GM18867 (cell line): ENCODE results near the gene CALHM2.

Experiments
- ATAC-seq: cut with Tn5 transposase; IDR thresholded peaks from one replicate; pipeline ENCODE4 v1.9.1; 2021; ENCODE audit warnings: mild to moderate bottlenecking, moderate library complexity; ENCODE audit not compliant: unreplicated experiment

CALHM2 gene

DNA sequence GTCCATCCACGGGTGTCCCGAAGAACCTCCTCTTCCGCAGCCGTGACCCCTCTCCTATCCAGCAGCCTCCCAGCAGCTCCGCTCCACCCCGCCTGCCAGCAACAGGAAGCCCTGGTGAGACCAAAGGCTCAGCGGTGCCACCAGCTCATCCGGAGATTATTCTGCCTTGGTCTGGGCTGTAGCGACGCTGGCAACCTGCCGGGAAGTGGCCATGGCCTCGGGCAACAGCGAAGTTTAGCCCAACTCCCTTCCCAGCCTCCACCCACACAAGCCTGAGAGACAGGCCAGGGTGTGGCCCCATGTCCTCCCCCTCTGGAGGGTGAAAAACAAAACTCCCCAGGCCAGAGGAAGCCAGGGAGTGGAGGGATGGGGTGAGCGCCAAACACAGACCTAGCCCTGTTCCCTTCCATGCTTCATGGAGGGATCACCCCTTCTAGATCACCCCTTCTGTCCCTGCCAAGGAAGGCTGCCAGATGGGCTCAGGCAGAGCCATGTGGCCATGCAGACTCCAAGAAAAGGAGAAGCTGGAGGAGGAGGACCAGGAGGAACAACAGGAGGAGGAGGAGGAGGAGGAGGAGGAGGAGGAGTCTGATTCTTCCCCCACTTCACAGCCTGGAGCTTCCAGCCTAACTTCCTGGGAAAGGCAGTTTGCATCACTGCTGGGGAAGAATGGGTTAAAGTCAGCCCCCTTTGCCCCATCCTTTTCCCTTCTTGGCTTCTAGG, 918 bp downstream of the CALHM2 start:
- ATAC-seq: peak; percentile 40

DNA sequence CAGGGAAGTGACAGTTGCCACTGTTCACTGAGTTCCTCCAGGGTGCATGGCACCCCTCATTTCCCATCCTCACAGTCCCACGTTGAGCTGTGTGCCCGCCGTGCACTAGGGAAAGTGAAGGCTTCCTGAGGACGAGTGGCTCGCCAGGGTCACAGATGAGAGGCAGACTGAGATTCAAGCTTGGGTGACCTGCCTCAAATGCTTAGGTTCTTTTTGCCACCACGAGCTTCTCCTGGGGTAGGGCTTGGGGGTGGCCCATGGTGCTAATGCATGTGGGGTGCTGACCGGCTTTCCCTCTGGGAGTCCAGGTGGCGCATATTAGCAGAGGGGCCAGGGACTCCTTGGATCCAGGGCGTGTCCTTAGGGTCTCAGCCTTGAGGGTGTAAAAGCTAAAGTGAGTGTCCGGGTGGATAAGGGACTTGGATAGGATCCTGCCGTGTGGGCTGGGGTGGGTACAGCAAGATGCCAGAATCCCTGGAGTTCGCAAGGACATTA, 1.9 kb downstream of the CALHM2 start:
- ATAC-seq: no peak

DNA sequence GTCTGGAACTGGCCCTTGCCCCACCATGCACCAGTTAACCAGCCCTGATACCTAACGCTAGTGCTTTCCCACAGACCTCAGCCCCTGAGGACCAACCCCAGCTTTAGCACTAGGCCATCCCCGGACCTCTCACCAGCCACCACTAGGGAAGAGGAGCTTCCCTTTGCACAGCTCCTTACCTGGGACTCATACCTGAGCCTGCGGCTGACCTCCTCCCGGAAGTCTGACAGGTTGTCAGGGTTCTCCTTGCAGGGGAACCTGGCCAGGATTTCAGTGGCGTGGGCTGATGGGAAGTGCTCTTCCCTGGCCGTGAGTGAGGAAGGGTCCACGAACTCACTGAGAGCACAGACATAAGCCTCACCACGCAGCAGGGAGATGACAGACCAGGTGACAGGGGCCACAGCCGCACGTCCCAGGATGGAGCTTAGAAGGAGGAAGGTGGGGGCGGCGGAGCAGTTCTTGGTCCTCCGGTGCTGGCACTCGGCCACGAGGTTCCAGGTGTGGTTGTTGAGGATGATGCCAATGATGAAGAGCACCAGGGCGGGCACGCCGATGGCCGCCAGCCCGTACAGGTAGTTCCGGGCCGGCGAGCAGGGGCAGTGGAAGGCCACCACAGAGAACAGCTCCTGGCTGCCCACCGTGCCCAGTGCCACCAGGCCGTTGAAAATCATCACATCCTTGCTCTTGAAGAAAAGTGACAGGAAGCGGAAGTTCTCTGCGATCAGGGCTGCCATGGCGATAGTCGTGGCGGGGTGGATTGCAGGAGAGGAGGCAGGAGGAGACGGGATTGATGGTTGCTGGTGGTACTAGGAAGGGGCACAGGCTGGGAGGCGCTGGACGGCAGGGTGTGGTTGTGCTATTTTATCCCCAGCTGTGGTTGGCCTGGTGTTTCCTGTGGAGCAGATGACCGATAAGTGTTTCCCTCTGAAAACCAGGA, 2.7 kb downstream of the CALHM2 start:
- ATAC-seq: no peak

DNA sequence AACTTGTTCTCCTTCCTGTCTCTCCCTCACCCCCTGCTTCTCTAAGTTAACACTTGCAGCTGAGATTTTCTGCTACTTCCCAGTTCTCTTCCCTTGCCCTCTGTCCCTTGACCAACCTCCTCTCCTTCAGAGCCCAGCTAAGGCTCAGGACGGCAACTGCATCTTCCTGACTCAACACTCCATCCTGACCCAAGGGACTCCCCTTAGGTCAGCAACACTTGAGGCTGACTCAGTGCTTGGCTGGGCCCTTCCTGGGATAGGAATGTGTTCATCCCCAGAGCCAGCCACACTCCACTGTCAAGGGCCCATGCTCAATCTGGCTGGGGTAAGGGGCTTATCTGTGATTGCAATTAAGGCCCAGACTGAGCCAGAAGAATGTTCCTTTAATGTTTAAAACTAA, 3.4 kb downstream of the CALHM2 start:
- no peak for ATAC-seq

DNA sequence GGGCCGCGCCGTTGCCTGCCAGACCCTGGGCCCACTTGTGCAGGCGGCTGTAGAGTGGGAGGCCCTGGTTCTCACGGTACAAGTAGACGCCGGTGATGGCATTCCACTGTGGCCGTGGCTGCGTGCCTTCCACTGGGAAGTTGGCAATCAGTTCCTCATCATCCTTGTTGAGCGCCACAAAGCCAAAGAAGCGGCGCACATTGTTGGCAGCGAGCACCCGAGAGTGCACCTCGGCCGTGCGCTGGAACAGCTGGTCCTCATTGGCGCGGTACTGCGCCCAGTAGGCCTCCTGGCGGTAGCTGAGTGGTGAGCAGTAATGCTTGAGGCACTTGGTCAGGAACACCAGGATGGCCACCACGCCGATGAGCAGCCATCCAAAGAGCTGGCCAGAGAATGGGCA, 5.0 kb downstream of the CALHM2 start:
- ATAC-seq: no peak

DNA sequence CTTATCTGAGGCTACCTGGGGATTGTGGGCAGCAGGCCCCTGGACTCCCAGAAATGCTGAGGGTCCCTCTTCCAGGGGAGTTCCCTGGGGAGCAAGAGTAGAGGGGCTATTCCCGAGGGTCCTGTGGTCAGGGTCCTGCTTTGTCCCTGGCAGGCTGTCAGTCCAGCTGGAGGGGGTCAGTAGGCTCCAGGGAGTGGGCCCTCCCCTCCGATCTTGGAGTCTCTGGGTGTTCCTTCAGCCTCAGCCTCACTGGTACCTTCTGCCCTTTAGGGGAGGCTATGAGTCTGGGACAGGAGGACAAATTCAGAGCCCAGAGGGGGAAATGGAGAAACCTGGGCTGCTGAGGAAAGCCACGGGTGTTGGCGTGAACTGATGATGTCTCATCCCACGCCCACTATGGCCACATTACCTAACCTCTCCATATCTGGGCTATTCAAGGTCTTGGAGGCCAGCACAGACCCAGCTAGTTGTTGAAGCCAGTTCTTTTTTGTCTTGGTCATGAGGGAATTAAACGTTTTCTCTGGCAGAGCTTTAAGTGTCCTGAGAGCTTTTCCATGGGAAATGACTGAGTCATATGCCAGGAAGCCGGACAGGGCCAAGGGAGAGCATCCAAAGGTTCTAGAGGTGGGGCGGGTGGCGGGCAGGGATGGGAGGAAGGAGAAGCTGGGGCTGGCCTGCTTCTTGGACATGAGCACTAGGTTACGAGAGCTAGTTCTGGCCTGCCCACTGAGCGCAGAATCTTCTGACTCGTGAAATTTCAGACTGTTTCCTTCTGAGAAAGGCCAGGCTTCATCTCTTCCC, 6.2 kb downstream of the CALHM2 start:
- no peak for ATAC-seq

DNA sequence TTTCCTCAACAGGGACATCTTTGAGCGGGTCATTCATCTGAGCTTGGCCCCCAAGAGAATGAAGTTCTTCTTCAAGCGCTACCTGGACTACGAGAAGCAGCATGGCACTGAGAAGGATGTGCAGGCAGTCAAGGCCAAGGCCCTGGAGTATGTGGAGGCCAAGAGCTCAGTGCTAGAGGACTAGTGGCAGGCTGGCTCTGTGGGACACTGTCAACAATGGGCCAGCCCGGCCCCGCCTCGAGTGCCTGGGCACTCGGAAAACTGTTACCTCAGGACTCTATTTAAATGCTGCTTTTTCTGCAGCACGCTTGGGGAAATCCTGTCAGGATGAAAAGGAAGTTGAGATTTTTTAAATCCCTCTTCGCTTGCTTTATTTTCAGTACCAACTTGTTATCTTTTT, 6.8 kb downstream of the CALHM2 start:
- no peak for ATAC-seq

DNA sequence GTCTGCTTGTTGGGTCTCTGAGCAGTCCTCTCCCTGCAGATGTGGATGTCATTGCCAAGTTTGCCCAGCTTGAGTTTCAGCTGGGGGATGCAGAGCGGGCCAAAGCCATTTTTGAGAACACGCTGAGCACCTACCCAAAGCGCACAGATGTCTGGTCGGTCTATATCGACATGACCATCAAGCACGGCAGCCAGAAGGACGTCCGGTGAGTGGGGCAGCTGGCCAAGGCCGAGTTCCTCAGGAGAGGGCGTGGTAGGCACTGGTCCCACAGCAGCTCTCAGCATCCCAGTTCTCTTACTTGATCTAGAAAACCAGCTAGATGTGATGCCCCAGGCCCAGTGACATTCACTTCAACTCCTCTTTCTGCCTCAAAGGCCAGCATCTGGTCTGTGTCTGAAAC, 7.7 kb downstream of the CALHM2 start:
- ATAC-seq: no peak

DNA sequence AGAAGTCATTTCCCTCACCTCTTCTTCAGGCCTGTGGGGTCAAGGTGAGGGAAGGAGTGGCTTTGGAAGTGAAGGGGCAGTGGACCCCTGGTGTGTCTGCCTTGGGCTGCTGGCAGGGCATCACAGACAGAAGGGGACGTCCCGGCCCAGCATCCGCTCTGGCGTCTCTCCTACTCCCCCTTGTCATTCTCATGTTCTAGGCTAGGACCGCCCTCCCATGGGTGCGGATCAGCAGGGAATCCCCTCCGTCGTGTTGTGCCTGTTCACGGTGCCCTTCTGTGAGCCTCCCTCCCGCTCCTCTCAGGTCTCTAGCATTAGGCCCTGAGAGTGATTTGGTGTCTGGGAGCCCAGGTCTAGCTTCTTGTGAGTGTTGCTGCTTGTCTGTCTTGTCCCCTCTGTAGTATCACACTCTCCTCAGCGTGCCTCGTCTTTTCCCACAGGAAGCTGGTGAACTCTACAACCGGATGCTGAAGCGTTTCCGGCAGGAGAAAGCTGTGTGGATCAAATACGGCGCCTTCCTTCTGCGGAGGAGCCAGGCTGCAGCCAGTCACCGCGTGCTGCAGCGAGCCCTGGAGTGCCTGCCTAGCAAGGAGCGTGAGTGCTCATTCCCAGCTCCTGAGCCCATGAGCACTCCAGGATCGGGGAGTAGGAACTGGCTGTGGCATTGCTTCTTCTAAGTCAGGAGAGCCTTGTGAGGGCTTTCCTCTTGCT, 8.5 kb downstream of the CALHM2 start:
- ATAC-seq: no peak

DNA sequence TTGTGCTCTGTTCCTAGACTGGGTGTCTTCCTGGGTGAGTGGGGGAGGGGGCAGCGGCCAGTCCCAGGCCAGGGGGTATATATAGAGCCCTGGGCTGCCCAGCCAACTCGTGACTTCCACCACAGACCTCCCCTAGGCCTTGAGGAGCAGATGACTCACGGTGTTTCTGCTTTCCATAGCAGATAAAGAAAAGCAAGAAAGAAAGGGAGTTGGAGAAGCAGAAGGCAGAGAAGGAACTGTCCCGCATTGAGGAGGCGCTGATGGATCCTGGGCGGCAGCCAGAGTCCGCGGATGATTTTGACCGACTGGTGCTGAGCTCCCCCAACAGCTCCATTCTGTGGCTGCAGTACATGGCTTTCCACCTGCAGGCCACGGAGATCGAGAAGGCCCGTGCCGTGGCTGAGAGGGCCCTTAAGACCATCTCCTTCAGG, 10.1 kb downstream of the CALHM2 start:
- no peak for ATAC-seq

DNA sequence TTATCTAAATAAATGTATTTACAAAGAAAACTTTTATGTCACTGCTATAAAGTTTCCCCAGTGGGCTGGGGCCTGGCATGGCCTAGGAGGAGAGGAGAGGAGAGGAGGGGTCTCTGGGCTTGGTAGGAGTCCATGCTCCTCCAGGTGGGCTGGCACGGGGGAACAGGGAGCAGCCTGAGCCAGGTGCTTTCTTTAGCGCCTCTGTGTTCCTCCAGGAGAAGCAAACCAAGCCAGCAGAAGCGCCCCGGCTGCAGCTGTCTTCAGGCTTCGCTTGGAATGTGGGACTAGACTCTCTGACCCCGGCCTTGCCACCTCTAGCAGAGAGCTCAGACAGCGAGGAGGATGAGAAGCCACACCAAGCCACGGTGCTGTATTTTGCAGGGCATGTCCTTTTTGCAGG, 10.6 kb downstream of the CALHM2 start:
- no peak for ATAC-seq

DNA sequence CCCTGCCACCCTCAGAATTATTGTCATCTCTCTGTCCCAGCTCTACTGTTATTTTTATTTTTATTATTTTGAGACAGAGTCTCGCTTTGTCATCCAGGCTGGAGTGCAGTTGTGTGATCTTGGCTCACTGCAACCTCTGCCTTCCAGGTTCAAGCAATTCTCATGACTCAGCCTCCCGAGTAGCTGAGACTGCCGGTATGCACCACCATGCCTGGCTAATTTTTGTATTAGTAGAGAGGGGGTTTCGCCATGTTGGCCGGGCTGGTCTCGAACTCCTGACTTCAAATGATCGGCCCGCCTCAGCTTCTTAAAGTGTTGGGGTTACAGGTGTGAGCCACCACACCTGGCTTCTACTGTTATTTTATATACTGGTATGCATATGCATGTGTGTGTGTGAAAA, 11.0 kb downstream of the CALHM2 start:
- no peak for ATAC-seq

DNA sequence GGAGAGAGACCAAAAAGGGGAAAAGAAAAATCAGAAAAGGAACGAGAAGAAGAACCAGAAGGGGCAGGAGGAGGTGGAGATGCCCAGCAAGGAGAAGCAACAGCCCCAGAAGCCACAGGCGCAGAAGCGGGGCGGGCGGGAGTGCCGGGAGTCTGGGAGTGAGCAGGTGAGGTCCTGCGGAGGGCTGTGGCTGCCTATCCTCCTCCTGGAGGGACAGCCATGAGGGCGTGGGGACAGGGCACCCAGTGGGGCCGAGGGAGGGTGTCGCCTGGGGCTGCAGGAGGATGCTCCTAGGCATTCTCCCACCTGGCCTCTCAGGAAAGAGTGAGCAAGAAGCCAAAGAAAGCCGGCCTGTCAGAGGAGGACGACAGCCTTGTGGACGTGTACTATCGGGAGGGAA, 11.8 kb downstream of the CALHM2 start:
- ATAC-seq: no peak

DNA sequence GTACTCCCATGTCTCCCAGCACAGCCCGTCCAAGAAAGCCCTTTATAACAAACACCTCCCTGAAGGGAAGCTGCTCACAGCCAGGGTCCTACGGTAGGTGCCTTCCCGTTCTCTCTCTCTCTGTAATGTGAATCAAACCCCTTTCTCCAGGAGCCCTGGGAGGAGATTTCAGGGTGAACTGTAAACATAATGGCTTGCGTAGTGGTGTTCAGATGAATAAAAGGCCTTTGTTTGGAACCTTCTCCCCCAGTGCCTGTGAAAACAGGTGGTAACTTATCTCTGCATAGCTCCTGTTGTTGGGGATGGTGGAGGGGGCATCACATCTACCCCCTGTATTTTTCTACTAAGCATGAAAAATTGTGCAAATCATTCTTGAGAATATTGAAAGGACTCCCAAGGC, 12.4 kb downstream of the CALHM2 start:
- ATAC-seq: no peak

DNA sequence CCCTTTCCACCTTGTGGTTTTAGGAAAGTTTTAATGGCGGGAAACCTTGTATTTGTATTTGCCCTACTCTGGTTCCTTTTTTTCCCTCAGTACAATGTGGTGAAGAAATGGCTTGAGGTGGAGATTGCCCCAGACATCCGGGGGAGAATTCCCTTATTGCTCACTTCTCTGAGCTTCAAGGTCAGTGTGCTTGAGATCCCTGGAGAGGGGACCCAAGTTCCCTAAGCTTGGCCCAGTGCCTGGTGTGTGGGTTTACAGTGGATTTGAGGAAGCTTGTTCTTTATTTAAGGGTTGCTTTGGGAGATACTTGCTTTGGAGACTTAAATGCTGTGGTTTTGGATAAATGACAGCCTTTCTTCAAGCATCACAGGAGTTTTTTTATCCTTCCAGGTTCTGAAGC, 18.3 kb downstream of the CALHM2 start:
- ATAC-seq: no peak

DNA sequence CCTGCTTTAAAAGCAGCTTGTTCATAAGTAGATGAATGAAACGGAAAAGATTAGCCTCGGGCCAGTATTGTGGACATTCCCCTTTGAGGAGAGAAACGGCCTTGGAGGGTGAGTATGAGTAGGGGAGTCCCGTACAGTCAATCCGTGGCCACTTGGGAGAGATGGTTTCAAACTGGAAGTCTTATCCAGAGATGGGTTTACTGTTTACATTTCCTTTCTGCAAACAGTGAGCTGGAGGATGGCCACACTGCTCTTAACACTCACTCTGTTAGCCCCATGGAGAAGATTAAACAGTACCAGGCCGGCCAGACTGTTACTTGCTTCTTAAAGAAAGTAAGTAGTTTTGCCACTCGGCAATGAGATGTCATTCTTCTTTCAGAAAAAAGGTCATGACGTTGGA, 20.3 kb downstream of the CALHM2 start:
- ATAC-seq: no peak

DNA sequence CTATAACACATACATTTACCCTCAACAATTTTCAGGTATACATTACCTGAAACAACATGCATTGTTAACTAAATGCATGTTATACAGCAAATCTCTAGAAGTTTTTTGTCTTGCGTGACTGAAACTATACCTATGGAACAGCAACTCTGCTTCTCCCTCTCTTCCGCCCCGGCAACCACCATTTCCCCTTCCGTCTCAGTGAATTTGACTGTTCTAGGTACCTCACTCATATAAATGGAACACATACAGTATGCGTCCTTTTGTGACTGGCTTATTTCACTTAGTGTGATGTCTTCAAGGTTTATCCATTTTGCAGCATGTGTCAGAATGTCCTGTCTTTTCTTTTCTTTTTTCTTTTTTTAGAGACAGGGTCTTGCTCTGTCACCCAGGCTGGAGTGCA, 22.5 kb downstream of the CALHM2 start:
- no peak for ATAC-seq

DNA sequence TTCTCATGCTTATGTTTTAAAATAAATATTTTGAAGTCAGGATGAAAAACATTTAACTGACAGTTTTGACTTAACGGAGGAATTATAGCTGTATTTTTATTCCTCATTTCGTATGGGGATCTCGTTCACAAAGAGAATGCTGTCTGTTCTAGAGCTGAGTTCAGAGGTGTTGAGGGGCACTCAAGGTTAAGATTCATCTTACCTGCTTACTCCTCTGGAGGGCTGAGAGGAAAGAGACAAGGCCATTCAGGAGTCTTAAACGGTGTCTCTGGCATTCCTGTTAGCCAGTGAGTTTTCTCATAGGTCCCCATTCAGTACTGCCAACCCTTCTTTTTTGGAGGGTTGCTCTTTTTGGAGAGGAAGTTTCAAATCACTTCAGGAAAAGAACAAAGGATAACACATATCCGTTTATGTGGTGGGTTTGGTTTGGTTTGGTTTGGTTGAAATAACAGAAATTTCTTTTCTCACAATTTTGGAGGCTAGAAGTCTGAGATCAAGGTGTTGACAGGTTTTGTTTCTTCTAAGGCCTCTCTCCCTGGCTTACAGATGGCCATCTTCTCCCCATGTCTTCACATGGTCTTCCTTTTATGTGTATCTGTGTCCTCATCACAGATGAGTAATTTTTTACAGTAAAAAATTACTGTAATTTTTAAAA, 23.1 kb downstream of the CALHM2 start:
- ATAC-seq: no peak

DNA sequence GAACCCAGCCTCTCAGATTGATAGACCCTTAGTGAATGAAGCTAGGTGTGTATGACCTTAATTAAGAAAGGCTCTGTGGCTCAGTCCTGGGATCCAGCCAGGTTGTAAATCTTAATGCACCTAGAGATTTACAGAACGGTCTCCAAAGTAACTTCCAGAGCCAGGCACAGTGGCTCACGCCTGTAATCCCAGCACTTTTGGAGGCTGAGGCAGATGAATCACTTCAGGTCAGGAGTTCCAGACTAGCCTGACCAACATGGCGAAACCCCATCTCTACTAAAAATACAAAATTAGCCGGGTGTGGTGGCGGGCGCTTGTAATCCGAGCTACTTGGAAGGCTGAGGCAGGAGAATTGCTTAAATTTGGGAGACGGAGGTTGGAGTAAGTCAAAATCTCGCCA, 24.3 kb downstream of the CALHM2 start:
- no peak for ATAC-seq

DNA sequence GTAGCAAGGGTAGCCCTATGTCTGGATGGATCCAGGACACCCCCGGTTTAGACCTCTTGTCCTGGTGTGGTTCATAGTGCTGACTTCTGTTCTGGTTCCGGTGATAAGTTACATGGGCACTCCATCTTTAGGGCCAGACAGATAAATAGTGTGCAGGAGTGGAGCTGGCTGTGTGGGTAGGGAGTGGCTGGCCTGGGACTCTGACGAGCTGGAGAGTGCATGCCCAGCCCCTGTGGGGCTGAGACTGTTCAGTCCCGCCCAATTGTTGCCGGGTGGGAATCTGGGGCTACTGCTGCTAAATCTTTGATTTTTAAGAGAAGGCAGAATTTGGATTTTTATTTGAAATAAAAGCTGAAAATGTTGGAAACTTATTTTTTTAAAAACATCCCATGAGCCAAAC, 28.4 kb downstream of the CALHM2 start:
- ATAC-seq: no peak
